Stimulated activated CD8-positive, alpha-beta memory T cell treated with anti-CD3 and anti-CD28 coated beads, Interleukin-15, amount 100 ng/mL, for 4 hours (primary cell): ENCODE measurements around the gene BBS12.

ENCODE experiments used
- DNase-seq, 2 donors: peaks; one replicate each; pipeline ENCODE4 v3.0.0-alpha.2; 2020; ENCODE audit warnings: low read depth in 2 of 2

BBS12 gene

GRCh38 chr4:122732329-122733026 is at the start of gene BBS12:
BBS12 (plus strand) TSS chr4:122732704; CDS start chr4:122741893, 9,189 bp downstream.
- peak; percentile 95 to 99 for DNase-seq

GRCh38 chr4:122686691-122687090 is 45.8 kb upstream of the BBS12 start:
- DNase-seq = no peak

GRCh38 chr4:122687531-122688061 is 44.9 kb upstream of the BBS12 start:
- DNase-seq = no peak

- DNase-seq = no peak
These were observed 43.9 kb upstream of the BBS12 start for GRCh38 chr4:122688529-122689140.

GRCh38 chr4:122689972-122690371 is 42.5 kb upstream of the BBS12 start:
- DNase-seq = no peak

- no peak for DNase-seq
These were observed 40.5 kb upstream of the BBS12 start for GRCh38 chr4:122691988-122692387.

GRCh38 chr4:122692641-122693520 is 39.6 kb upstream of the BBS12 start:
- DNase-seq = no peak

GRCh38 chr4:122695226-122695625 is 37.3 kb upstream of the BBS12 start:
- no peak for DNase-seq

GRCh38 chr4:122700178-122700725 is 32.3 kb upstream of the BBS12 start:
- DNase-seq = no peak

- DNase-seq = no peak
These were observed 31.4 kb upstream of the BBS12 start for GRCh38 chr4:122701061-122701460.

- DNase-seq = no peak
These were observed 30.5 kb upstream of the BBS12 start for GRCh38 chr4:122701965-122702364.

GRCh38 chr4:122702939-122703338 is 29.6 kb upstream of the BBS12 start:
- no peak for DNase-seq

- DNase-seq = no peak
These were observed 28.6 kb upstream of the BBS12 start for GRCh38 chr4:122703868-122704267.

GRCh38 chr4:122705009-122705408 is 27.5 kb upstream of the BBS12 start:
- no peak for DNase-seq

- no peak for DNase-seq
These were observed 26.9 kb upstream of the BBS12 start for GRCh38 chr4:122705547-122706117.

GRCh38 chr4:122706511-122706910 is 26.0 kb upstream of the BBS12 start:
- DNase-seq = no peak

GRCh38 chr4:122707497-122707896 is 25.0 kb upstream of the BBS12 start:
- no peak for DNase-seq

GRCh38 chr4:122709236-122709635 is 23.3 kb upstream of the BBS12 start:
- no peak for DNase-seq

GRCh38 chr4:122710434-122711308 is 21.8 kb upstream of the BBS12 start:
- no peak for DNase-seq

GRCh38 chr4:122711919-122712318 is 20.6 kb upstream of the BBS12 start:
- DNase-seq = no peak

- no peak for DNase-seq
These were observed 19.7 kb upstream of the BBS12 start for GRCh38 chr4:122712782-122713181.
